ENCODE data around the gene ADCY7. TPM values are rescaled to one million over a fixed set of nuclear protein-coding genes. Genes with fewer than 3 reads are reported as not detected.
A peak's percentile ranks its signal among the peaks of the same experiment; 100 is the strongest.

Gene ADCY7
- total and polyA plus RNA-seq, 10 donors: 9.8 to 158 (median 99.2) TPM

GRCh38 chr16:50244504-50245416 is 21.6 kb upstream of the ADCY7 start:
- Histone ChIP-seq H3K27ac (no peak overlapping the region), H3K4me3 (peak overlapping the region in 4 of 8 donors; percentile 55 to 80 (median 62)), H3K27me3 (replicated peaks in 1 of 7) (peaks cover 0 to 5% (median 0%) of the 10 kb centered on the region in 7 donors), H3K4me1 (peaks cover 7 to 39% (median 25%) of the 10 kb centered on the region in 6 donors), H3K36me3 (no peaks in the 10 kb centered on the region), H3K9me3 (no peaks in the 10 kb centered on the region)
- 61 to 72% (median 67%) methylated on average over 15 to 33 of the region's 33 CpGs for WGBS, 5 donors
- intact Hi-C loops (cut with DNase I; ENCODE audit: low total_unique reads): loop anchor here (10.0 kb wide), 1 partner anchor 110 kb away; no protein-coding TSS in a partner anchor
- no peak for TF ChIP-seq CTCF (IDR thresholded peaks at IDR 0.05 in 8 of 11, conservative IDR thresholded peaks at IDR 0.05 in 3 of 11)
- no peak for TF ChIP-seq POLR2A (IDR thresholded peaks at IDR 0.05)
- TF ChIP-seq POLR2AphosphoS5 (IDR thresholded peaks at IDR 0.05): no peak
- no peak for DNase-seq

- peak overlapping the region; percentile 36 to 80 (median 56) for H3K4me3 ChIP-seq
- no peaks in the 10 kb centered on the region for H3K36me3 ChIP-seq
- peaks cover 0 to 5% (median 0%) of the 10 kb centered on the region in 7 donors for H3K27me3 ChIP-seq (replicated peaks in 1 of 7)
- intact Hi-C loops (cut with DNase I; ENCODE audit: low total_unique reads): loop anchor here (10.0 kb wide), 1 partner anchor 109 kb away; no protein-coding TSS in a partner anchor
- TF ChIP-seq CTCF (IDR thresholded peaks at IDR 0.05 in 8 of 11, conservative IDR thresholded peaks at IDR 0.05 in 3 of 11) (peak in 6 of 11 experiments; percentile 24 to 65 (median 48)), POLR2A (IDR thresholded peaks at IDR 0.05) (no peak), POLR2AphosphoS5 (IDR thresholded peaks at IDR 0.05) (peak in 1 of 3 donors; percentile 4)
- H3K27ac ChIP-seq: peak overlapping the region in 3 of 8 donors; percentile 23 to 66 (median 27)
- DNase-seq: peak; percentile 91
- 1 to 5% (median 3%) methylated on average over 12 to 73 of the region's 74 CpGs for WGBS, 5 donors
- H3K9me3 ChIP-seq: no peaks in the 10 kb centered on the region
- H3K4me1 ChIP-seq: peaks cover 7 to 40% (median 25%) of the 10 kb centered on the region in 6 donors
Measured at GRCh38 chr16:50245417-50246298, 20.7 kb upstream of the ADCY7 start.

- 10 to 16% (median 14%) methylated on average over 24 to 46 of the region's 46 CpGs for WGBS, 5 donors
- intact Hi-C loops (cut with DNase I; ENCODE audit: low total_unique reads): loop anchor here (10.0 kb wide), 1 partner anchor 108 kb away; no protein-coding TSS in a partner anchor
- H3K9me3 ChIP-seq: no peaks in the 10 kb centered on the region
- TF ChIP-seq POLR2AphosphoS5 (IDR thresholded peaks at IDR 0.05) (no peak), POLR2A (IDR thresholded peaks at IDR 0.05) (no peak), CTCF (IDR thresholded peaks at IDR 0.05 in 8 of 11, conservative IDR thresholded peaks at IDR 0.05 in 3 of 11) (no peak)
- peaks cover 0 to 5% (median 0%) of the 10 kb centered on the region in 7 donors for H3K27me3 ChIP-seq (replicated peaks in 1 of 7)
- H3K36me3 ChIP-seq: no peaks in the 10 kb centered on the region
- H3K4me3 ChIP-seq: peak overlapping the region; percentile 36 to 80 (median 56)
- H3K4me1 ChIP-seq: peaks cover 7 to 49% (median 26%) of the 10 kb centered on the region in 6 donors
- peak; percentile 85 for DNase-seq
- H3K27ac ChIP-seq: peak overlapping the region in 2 of 8 donors; percentile 27 to 66
Measured at GRCh38 chr16:50246299-50247122, 19.8 kb upstream of the ADCY7 start.
